ENCODE results near the gene SEC61A2.

- TF ChIP-seq, protein P1, sequence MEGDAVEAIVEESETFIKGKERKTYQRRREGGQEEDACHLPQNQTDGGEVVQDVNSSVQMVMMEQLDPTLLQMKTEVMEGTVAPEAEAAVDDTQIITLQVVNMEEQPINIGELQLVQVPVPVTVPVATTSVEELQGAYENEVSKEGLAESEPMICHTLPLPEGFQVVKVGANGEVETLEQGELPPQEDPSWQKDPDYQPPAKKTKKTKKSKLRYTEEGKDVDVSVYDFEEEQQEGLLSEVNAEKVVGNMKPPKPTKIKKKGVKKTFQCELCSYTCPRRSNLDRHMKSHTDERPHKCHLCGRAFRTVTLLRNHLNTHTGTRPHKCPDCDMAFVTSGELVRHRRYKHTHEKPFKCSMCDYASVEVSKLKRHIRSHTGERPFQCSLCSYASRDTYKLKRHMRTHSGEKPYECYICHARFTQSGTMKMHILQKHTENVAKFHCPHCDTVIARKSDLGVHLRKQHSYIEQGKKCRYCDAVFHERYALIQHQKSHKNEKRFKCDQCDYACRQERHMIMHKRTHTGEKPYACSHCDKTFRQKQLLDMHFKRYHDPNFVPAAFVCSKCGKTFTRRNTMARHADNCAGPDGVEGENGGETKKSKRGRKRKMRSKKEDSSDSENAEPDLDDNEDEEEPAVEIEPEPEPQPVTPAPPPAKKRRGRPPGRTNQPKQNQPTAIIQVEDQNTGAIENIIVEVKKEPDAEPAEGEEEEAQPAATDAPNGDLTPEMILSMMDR (IDR thresholded peaks at IDR 0.05; ENCODE audit: insufficient read depth, low read length): no peak
- no peak for TF ChIP-seq SPI1 (IDR thresholded peaks at IDR 0.05; ENCODE audit: borderline replicate concordance, low read depth)
- no peak for TF ChIP-seq REST (IDR thresholded peaks at IDR 0.05; ENCODE audit: insufficient replicate concordance, low read depth)
- no peak for TF ChIP-seq POLR2AphosphoS5 (IDR thresholded peaks at IDR 0.05; ENCODE audit: low read depth)
- no peak for TF ChIP-seq GABPA (IDR thresholded peaks at IDR 0.05; ENCODE audit: low read depth)
Measured at GRCh38 chr10:12081470-12081869, 48.0 kb upstream of the SEC61A2 start.
